HEK293T (cell line): ENCODE data around the gene KRT5.

Experiments used
- CTCF ChIA-PET: fragments of 350-600 bp; formaldehyde crosslinking; extraction: SDS; loops from one replicate; lab custom pipeline; 2021; ENCODE audit warnings: antibody characterized with exemption, inconsistent platforms; lab: Yijun Ruan, JAX
- POLR2A ChIA-PET: fragments of 350-600 bp; formaldehyde crosslinking; extraction: SDS; loops from one replicate; lab custom pipeline; 2020; ENCODE audit warnings: antibody characterized with exemption, inconsistent platforms; lab: Yijun Ruan, JAX
- DNase-seq: peaks from one replicate; pipeline ENCODE4 v3.0.0; 2012; ENCODE audit warnings: mixed read lengths; ENCODE audit errors: extremely low spot score
- ARNT ChIP-seq: fragments of 450-650 bp; IDR thresholded peaks from 2 replicates; pipeline ENCODE4 v1.6.1; 2017; ENCODE audit warnings: mild to moderate bottlenecking
- BHLHE40 ChIP-seq: fragments of 450-650 bp; IDR thresholded peaks from 2 replicates; pipeline ENCODE4 v1.6.1; 2016; ENCODE audit warnings: mild to moderate bottlenecking, moderate library complexity, borderline replicate concordance
- CTBP1 ChIP-seq: fragments of 450-650 bp; IDR thresholded peaks from 2 replicates; pipeline ENCODE4 v1.6.1; 2016; ENCODE audit warnings: borderline replicate concordance
- ELF4 ChIP-seq: fragments of 450-650 bp; IDR thresholded peaks from 2 replicates; pipeline ENCODE4 v1.6.1; 2017; ENCODE audit warnings: antibody characterized with exemption
- FOXA1 ChIP-seq: fragments of 450-650 bp; IDR thresholded peaks from 2 replicates; pipeline ENCODE4 v1.6.1; 2016; ENCODE audit warnings: mild to moderate bottlenecking
- FOXK2 ChIP-seq: fragments of 450-650 bp; IDR thresholded peaks from 2 replicates; pipeline ENCODE4 v1.6.1; 2016; ENCODE audit warnings: mild to moderate bottlenecking
- FOXM1 ChIP-seq: fragments of 450-650 bp; IDR thresholded peaks from 2 replicates; pipeline ENCODE4 v1.6.1; 2017; ENCODE audit warnings: mild to moderate bottlenecking, borderline replicate concordance
- HDGF ChIP-seq: fragments of 450-650 bp; IDR thresholded peaks from 2 replicates; pipeline ENCODE4 v1.6.1; 2017; ENCODE audit warnings: antibody characterized with exemption, borderline replicate concordance
- L3MBTL2 ChIP-seq: fragments of 450-650 bp; conservative IDR thresholded peaks from 2 replicates; pipeline ENCODE4 v1.6.1; 2016; ENCODE audit warnings: mild to moderate bottlenecking
- LEF1 ChIP-seq: fragments of 450-650 bp; IDR thresholded peaks from 2 replicates; pipeline ENCODE4 v1.6.1; 2017; ENCODE audit warnings: mild to moderate bottlenecking, borderline replicate concordance
- NFRKB ChIP-seq: fragments of 450-650 bp; IDR thresholded peaks from 2 replicates; pipeline ENCODE4 v1.6.1; 2016; ENCODE audit warnings: mild to moderate bottlenecking, moderate library complexity
- PKNOX1 ChIP-seq: fragments of 450-650 bp; IDR thresholded peaks from 2 replicates; pipeline ENCODE4 v1.6.1; 2016
- SP1 ChIP-seq: fragments of 450-650 bp; IDR thresholded peaks from 2 replicates; pipeline ENCODE4 v1.6.1; 2017
- SUZ12 ChIP-seq: fragments of 450-650 bp; IDR thresholded peaks from 2 replicates; pipeline ENCODE4 v1.6.1; 2016; ENCODE audit warnings: mild to moderate bottlenecking
- TARDBP ChIP-seq: fragments of 450-650 bp; IDR thresholded peaks from 2 replicates; pipeline ENCODE4 v1.6.1; 2016
- ZNF384 ChIP-seq: fragments of 450-650 bp; IDR thresholded peaks from 2 replicates; pipeline ENCODE4 v1.6.1; 2016

KRT5 gene

GRCh38 chr12:52499806-52500560, 20.2 kb downstream of the KRT5 start:
- TF ChIP-seq L3MBTL2 (no peak), ELF4 (no peak), LEF1 (no peak), SUZ12 (no peak), CTBP1 (no peak), NFRKB (no peak)
- ChIA-PET CTCF (interaction anchor here (0.7 kb wide), 1 partner anchor 551 kb away, joined by 3 read pairs; no protein-coding TSS in a partner anchor), POLR2A (no interaction called here)
- no peak for DNase-seq

GRCh38 chr12:52498946-52499345, 21.2 kb downstream of the KRT5 start:
- ChIA-PET CTCF (interaction anchor here (0.7 kb wide), 1 partner anchor 550 kb away, joined by 3 read pairs; no protein-coding TSS in a partner anchor), POLR2A (no interaction called here)
- TF ChIP-seq CTBP1 (no peak), PKNOX1 (no peak), ARNT (no peak), SP1 (no peak), SUZ12 (no peak), ELF4 (no peak), L3MBTL2 (no peak), TARDBP (no peak)
- no peak for DNase-seq

GRCh38 chr12:52497975-52498374, 22.2 kb downstream of the KRT5 start:
- TF ChIP-seq ELF4 (no peak), LEF1 (no peak), ZNF384 (no peak), CTBP1 (no peak), TARDBP (no peak), NFRKB (no peak), FOXM1 (no peak), FOXK2 (no peak), L3MBTL2 (no peak), HDGF (no peak), ARNT (no peak), FOXA1 (no peak), PKNOX1 (no peak), SUZ12 (no peak), BHLHE40 (no peak), SP1 (no peak)
- DNase-seq, result no peak
- POLR2A ChIA-PET, result no interaction called here
- CTCF ChIA-PET, result no interaction called here

- no peak for DNase-seq
- TF ChIP-seq ZNF384 (no peak), SUZ12 (no peak), FOXK2 (no peak), L3MBTL2 (no peak), LEF1 (no peak), FOXM1 (no peak), SP1 (no peak), ELF4 (no peak), TARDBP (no peak), ARNT (no peak), CTBP1 (no peak), BHLHE40 (no peak), PKNOX1 (no peak), HDGF (no peak), NFRKB (no peak), FOXA1 (no peak)
- POLR2A ChIA-PET, result no interaction called here
- CTCF ChIA-PET, result interaction anchor here (0.6 to 0.7 kb wide), 2 partner anchors 11 to 33 kb away, joined by 3 to 4 read pairs; no protein-coding TSS in a partner anchor
Measured at GRCh38 chr12:52496590-52497071, 23.6 kb downstream of the KRT5 start.

GRCh38 chr12:52496054-52496453, 24.1 kb downstream of the KRT5 start:
- TF ChIP-seq ELF4 (no peak), ZNF384 (no peak), ARNT (no peak), NFRKB (no peak), SP1 (no peak), TARDBP (no peak), HDGF (no peak), FOXK2 (no peak), LEF1 (no peak), FOXA1 (no peak), PKNOX1 (no peak), L3MBTL2 (no peak), CTBP1 (no peak), BHLHE40 (no peak), SUZ12 (no peak), FOXM1 (no peak)
- POLR2A ChIA-PET, result no interaction called here
- DNase-seq, result no peak
- CTCF ChIA-PET, result no interaction called here

DNA sequence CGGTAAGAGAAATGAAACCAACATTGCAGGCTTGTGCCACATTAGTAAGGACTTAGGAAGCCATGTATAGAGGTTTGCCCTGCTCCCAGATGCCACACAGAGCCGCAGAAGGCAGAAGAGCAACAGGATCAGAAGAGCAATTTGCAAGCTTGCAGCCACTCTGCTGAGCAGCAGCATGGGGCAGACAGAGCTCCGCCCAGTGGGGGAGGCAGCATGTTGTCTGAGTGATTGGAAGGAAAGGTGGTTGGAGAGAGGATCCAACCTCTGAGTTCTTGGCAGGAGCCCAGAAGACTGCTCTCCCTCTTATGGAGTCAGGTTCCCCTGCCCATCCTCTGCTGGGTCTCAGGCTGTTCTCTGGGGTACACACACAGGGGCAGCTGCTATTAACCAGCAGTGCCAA, 24.8 kb downstream of the KRT5 start:
- ChIA-PET CTCF (no interaction called here), POLR2A (no interaction called here)
- no peak for TF ChIP-seq CTBP1
- TF ChIP-seq L3MBTL2, result no peak
- TF ChIP-seq ZNF384, result no peak
- no peak for TF ChIP-seq ELF4
- TF ChIP-seq FOXM1, result no peak
- TF ChIP-seq BHLHE40, result no peak
- peak; percentile 27 for DNase-seq
